T-helper 22 cell (primary cell): ENCODE measurements around the gene PHKG1.
"Not testable (repeated sequence)": the region's sequence is repeated elsewhere in the genome, so short reads cannot be mapped to it uniquely, and the experiment has no call there.

Experiments
- DNase-seq: peaks from one replicate; pipeline ENCODE4 v3.0.0-alpha.2; 2020; ENCODE audit warnings: low read depth

PHKG1 gene

GRCh38 chr7:56092789-56093531 lies at the start of gene PHKG1:
TSS of gene PHKG1 (minus strand) at chr7:56092952. CDS start at chr7:56088941, 4,011 bp downstream.
- no peak for DNase-seq

GRCh38 chr7:56131062-56131461 lies 38.3 kb upstream of the PHKG1 start:
- DNase-seq = not testable (repeated sequence)

DNA sequence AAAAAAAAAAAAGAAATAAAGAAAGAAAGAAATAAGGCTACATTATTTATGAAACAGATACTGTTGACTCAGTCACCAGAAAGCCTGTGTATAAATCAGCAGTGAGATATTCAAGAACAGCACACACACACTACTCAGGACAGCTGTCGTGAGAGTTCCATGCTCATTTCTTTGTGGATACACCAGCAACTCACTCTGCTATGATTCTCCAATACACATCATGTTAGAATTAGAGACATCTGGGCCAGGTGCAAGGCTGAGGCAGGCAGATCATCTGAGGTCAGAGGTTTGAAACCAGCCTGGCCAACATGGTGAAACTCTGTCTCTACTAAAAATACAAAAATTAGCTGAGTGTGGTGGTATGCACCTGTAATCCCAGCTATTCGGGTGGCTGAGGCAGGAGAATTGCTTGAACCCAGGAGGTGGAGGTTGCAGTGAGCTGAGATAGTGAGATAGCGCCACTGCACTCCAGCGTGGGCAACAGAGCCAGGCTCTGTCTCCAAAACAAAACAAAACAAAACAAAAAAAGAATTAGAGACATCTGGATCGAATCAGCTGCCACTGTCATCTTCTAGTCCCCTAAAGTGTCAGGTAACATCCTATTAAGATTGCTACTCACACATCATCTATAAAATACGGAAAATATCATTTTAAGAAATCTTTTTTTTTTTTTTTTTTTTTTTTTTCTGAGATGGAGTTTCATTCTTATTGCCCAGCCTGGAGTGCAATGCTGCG lies 34.7 kb upstream of the PHKG1 start:
- DNase-seq = no peak

DNA sequence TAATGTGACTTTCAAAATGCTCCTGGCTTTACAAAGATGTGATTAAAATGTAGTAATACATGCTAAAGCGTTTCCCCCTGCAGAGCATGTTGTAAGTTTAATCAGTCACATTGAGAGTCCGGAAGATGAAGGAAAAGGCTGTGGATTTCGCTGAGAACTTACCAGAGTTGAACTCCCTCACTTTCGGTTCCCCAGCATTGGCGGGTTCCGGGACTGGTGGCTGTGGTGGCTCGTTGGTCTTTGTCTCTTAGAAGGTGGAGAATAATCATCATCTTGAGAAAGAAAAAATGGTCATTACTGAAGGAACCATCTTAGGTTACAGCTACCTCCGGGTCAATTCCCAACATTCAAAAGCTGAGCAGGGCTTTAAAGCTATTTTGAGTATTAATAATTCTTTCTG lies 33.1 kb upstream of the PHKG1 start:
- no peak for DNase-seq

GRCh38 chr7:56124981-56125380 lies 32.2 kb upstream of the PHKG1 start:
- DNase-seq = no peak

GRCh38 chr7:56121440-56121839 lies 28.7 kb upstream of the PHKG1 start:
- no peak for DNase-seq

GRCh38 chr7:56115852-56116538 lies 23.2 kb upstream of the PHKG1 start, which contains the start of gene NUPR2:
TSS of gene NUPR2 (minus strand) at chr7:56116417. CDS start at chr7:56116314, 103 bp downstream.
- no peak for DNase-seq

- not testable (repeated sequence) for DNase-seq
Observed at GRCh38 chr7:56112244-56112643, 19.5 kb upstream of the PHKG1 start.

DNA sequence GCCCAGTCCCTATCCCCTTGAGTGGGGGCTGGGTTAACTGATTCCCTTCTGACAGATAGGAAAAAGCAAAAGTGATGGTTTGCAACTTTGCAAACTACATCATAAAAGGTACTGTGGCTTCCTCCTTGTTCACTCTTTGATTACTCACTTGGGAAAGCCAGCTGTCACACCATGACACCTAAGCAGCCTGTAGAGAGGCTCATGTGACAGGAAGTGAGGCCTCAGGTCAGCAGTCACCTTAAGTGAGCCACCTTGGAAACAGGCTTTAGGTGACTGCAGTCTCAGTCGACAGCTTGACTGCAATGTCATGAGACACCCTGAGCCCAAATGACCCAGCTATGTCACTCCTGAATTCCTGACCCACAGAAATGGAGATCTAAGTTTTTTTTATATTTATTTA lies 17.9 kb upstream of the PHKG1 start:
- DNase-seq = no peak

DNA sequence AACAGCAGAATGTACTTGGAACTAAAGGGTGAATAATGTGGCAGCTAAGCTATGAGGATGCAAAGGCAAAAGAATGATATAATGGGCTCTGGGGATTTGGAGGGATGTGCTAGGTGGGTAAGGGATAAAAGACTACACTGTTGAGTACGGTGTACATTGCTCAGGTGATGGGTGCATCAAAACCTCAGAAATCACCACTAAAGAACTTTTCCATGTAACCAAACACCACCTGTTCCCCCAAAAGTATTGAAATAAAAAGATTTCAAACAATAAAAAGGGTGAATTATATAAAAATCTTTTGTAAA lies 15.2 kb upstream of the PHKG1 start:
- DNase-seq = no peak

DNA sequence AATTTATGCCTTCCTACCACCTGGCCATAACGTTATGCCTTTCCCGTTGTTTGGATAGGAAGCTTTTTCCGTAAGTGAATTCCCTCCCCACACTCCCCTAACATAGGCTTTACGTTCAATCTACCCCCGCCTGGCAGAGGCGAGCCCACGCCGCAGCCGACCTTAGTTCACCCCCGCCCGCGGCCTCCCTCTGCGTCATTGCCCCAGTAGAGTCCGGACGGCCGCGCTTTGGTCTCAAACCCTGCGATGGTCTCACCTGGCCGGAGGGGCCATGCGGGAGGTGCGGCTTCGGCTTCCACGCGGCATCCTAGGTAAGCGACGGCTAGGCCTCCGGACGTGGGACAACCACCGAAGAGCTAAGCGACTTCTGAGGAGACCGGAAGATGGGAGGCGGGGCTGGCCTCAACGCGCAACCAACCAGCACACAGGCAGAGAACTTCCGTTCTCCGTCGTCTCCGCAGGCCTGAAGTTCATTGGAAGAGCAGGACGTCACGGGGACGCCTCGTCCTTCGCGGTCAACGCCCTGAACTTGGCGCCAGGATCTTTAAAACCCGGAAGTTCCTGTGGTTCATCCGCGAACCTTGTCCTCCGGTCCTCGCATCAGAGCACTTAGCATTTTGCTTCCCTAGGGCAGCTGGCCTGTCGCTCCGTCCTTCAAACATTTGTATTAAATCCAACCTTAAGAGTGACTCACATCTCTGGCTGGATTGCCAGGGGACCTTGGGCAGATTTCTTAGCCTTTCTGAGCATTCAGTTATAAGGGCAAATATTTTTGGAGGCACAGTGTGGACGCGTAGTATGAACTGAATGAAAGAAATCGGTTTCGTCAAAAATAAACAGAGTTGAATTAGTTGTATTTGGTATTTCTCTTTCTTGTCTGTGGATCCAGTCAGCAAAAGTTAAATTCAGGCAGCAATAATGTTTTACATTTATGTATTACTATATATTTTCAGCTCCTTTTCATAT lies 13.6 kb upstream of the PHKG1 start, which contains the start of gene CHCHD2:
TSS of gene CHCHD2 (minus strand) at position 369 of the 966 bp plus-strand sequence. CDS start at position 306, 63 bp downstream.
- DNase-seq = peak; percentile 92

- peak; percentile 6 for DNase-seq
Observed at GRCh38 chr7:56105508-56105907, 12.8 kb upstream of the PHKG1 start.

DNA sequence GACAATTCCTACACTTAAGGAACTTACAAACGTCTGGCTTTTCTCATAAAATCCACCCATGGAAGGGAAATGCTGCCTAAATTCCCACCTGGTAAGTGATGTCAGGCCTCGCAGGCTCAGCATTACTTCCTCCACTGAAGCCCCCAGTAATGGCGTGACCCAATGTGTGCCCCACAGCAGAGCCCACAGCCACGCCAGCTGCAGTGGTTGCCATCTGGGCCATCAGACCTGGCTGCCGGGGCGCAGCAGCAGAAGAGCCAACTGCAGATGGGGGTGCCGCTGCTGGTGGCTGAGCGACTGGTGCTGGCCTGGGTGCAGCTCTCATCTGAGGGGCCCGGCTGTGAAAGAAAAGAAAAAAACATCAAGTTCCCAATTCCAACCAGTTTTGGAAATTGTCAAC lies 11.4 kb upstream of the PHKG1 start:
- not testable (repeated sequence) for DNase-seq

DNA sequence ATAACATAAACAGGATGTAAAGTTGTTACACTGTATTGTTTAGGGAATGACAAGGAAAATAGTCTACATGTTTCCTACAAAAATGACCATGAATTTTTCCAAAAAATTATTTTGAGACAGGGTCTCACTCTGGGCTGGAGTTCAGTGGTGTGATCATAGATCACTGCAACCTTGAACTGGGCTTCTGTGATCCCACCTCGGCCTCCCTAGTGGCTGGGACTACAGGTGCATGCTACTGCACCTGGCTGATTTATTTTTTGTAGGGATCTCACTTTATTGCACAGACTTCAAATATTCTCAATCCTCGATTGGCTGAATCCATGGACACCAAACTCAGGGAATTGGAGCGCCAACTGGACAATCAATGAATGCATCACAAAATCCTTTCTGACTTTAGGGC lies 6.9 kb upstream of the PHKG1 start:
- no peak for DNase-seq

- DNase-seq = not testable (repeated sequence)
Observed at GRCh38 chr7:56098187-56099008, 5.6 kb upstream of the PHKG1 start.

- no peak for DNase-seq
Observed at GRCh38 chr7:56097700-56098099, 4.9 kb upstream of the PHKG1 start.

- DNase-seq = not testable (repeated sequence)
Observed at GRCh38 chr7:56092388-56092787, 364 bp downstream of the PHKG1 start.

- DNase-seq = no peak
Observed at GRCh38 chr7:56091591-56091990, 1.2 kb downstream of the PHKG1 start.

DNA sequence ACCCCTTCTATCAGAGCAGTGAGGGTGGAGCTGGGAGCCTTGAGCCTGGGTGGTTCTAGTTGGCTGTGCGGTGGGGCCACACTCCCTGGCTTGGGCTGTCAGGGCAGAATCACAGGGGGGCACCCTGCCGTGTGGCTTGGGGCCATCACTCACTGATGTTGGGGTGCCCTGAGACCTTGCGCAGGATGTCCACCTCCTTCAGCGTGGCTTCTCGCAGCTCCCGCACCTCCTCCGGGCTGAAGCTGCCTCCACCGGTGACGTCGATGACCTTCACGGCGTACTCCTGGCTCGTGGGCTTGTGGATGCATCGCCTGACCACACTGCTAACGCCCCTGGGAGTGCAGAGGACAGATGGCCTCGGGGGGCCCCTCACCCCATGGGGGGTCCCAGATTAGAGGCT lies 5.3 kb downstream of the PHKG1 start:
- no peak for DNase-seq

DNA sequence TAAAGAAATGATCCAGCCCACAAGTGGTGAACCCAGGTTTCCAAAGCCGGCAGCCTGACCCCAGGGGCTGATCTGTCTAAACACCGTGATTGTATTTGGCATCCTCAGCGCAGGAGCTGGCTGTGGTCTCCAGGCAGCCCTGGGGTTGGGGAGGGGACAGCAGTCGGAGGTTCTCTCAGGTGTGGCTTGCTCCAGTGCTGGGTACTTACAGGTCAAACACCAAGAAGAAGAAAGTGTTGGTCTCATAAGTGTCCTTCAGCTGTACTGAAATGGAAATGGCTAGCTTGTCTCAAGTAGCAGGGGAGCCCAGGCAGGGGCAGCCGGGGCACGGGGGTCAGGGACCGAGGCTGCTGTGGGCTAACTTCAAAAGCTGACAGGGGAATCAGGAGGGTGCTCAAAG lies 6.0 kb downstream of the PHKG1 start:
- no peak for DNase-seq
